Dermis lymphatic vessel endothelial cell (primary cell): ENCODE results near the gene API5. TPM values are rescaled to one million over a fixed set of nuclear protein-coding genes. Genes with fewer than 3 reads are reported as not detected.

Experiments used
- total RNA-seq: library from RNA; depleted of rRNA; stranded (reverse); fragments of >200 nt; gene quantifications from 2 replicates; pipeline ENCODE4 v1.2.1, GENCODE V29; 2014

The API5 gene
- 56.0 and 84.6 TPM in 2 replicates for total RNA-seq

DNA sequence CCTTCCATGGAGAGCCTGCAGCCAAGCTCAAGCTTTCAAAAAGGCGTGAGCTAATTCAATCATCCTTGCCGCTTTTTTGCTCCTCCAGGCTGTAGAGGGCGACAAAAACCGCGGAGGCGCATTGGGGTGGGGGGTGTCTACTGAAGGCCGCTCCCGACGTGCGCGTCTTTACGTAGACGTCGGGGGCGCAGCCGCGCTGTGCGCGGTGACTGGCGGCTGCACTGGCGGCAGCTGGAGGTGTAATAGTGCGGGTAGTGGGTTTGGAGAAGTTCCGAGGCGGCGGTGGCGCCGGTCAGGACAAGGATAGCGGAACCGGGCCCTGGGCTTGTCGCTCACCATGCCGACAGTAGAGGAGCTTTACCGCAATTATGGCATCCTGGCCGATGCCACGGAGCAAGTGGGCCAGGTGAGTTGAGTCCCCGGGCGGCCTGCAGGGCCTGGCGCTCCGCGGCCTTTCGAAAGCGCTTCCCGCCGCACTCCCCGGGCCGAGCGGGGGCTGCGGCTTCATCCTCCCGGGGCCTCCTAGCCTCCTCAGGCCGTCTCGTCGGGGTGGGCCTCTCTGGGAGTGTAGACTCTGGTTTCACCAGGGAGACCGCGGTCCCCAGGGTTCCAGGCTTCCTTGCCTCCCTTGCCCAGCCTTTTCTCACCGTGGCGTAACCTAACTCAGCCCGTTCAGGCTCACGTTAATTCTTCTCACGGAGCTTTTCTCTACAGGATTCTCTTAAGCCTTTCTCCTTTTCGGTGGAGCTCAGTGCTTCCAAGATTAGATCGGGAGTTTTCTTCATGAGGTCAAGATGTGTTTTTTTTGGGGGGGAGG, at the start of gene API5:
Gene API5, plus strand, starts transcription at position 206 of the 817 bp plus-strand sequence. Its CDS starts 132 bp downstream, at position 338.

DNA sequence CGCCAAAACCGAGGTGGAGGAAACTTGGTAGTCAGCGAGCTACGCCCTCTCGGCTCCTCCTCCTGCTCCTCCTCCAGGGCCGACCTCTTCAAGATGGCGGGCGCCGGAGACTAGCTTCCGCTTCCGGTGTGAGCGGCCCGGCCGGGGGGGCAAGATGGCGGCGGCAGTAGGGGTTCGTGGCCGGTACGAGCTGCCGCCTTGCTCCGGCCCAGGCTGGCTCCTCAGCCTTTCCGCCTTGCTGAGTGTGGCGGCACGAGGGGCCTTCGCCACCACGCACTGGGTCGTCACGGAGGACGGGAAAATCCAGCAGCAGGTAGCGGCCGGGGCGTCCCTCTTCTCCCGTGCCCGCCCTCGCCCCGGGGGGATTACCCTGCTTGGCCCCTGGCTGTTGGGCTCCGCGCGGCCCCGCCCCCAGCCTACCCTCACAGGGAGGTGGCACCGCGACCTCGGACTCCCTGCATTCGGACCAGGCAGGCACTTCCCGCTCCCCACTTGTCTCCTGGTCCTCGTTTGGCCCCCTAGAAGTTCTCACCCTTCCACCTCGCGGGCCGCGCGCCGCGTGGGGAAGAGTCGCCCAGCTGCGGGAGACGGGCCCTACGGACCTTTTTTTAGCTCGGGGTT, 47.1 kb downstream of the API5 start, which contains the start of gene TTC17:
Gene TTC17, plus strand, starts transcription at position 120 of the 621 bp plus-strand sequence. Its CDS starts 35 bp downstream, at position 155.

Other genes starting within 250 kb of the API5 start
- 54.1 and 81.6 TPM in 2 replicates for gene TTC17, start 46.9 kb downstream of the API5 start, total RNA-seq